ENCODE results near the gene AGPAT4. TPM values are rescaled to one million over a fixed set of nuclear protein-coding genes. Genes with fewer than 3 reads are reported as not detected.

AGPAT4 gene
- total and polyA plus RNA-seq, 2 of the 4 experiments (the other 2 are of a cell fraction) = 3.6 to 3.8 TPM

DNA sequence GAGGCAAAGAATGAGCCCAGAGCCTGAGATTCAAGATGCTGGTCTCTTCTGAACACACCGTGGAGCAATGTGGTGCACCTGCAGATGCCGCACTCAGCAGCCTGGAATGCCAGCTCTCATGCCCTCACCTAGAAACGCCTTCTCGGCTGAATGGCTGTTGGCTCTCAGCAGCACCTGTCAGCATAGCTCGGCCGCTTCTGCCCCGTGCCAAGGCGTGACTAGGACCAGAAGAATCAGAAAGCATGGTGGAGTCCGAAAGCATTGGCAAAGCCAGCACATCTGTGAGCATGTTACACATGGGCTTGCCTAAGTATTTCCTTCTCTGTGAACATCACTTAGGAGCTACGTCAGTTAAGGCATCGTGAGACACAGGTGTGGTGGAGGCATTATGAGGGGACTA is 141.5 kb downstream of the AGPAT4 start:
- Histone ChIP-seq H4K20me1 (ENCODE audit: insufficient read depth, low read length) (no peaks in the 10 kb centered on the region), H3K9me3 (ENCODE audit: control insufficient read depth, insufficient read depth, low read length) (no peaks in the 10 kb centered on the region), H3K4me2 (ENCODE audit: low read depth, low read length) (no peak overlapping the region), H3K9ac (ENCODE audit: low read depth, low read length) (no peak overlapping the region), H4K5ac (ENCODE audit: low read depth, low read length) (no peak overlapping the region), H3K9me1 (ENCODE audit: insufficient read depth, low read length) (peaks cover 2% of the 10 kb centered on the region), H3K18ac (ENCODE audit: low read depth, low read length) (no peak overlapping the region), H3K14ac (replicated peaks; ENCODE audit: low read depth, low read length) (no peak overlapping the region), H3K23ac (ENCODE audit: low read depth, low read length) (no peak overlapping the region), H3K27me3 (ENCODE audit: control insufficient read depth, insufficient read depth, low read length) (no peaks in the 10 kb centered on the region), H3K56ac (ENCODE audit: extremely low read depth, insufficient read depth, low read length) (no peak overlapping the region), H3K79me1 (ENCODE audit: low read depth in 1 of 2, low read length in 2 of 2) (no peaks in the 10 kb centered on the region; a peak in 1 of 4 replicates), H2BK20ac (ENCODE audit: low read depth, low read length) (no peak overlapping the region), H2BK15ac (ENCODE audit: low read depth, low read length) (no peak overlapping the region), H3K4ac (ENCODE audit: low read depth, low read length) (no peak overlapping the region), H3K36me3 (ENCODE audit: control insufficient read depth, insufficient read depth, low read length) (peaks cover 22% of the 10 kb centered on the region), H4K8ac (ENCODE audit: low read depth in 2 of 2, low read length in 2 of 2) (no peak overlapping the region), H2AFZ (replicated peaks; ENCODE audit: low read length, poor library complexity) (no peak overlapping the region), H2AK9ac (replicated peaks; ENCODE audit: low read depth, low read length, poor library complexity) (no peak overlapping the region), H2BK120ac (ENCODE audit: low read depth, low read length) (no peak overlapping the region), H3K27ac (ENCODE audit: insufficient read depth, low read length) (no peak overlapping the region), H3K4me3 (ENCODE audit: insufficient read depth, low read depth, low read length) (no peak overlapping the region), H2AK5ac (ENCODE audit: low read depth, low read length) (no peak overlapping the region), H2BK5ac (ENCODE audit: low read depth, low read length, poor library complexity, severe bottlenecking) (no peak overlapping the region), H4K91ac (ENCODE audit: insufficient read depth, low read depth, low read length) (no peak overlapping the region), H3K4me1 (ENCODE audit: control insufficient read depth, insufficient read depth, low read length) (peaks cover 4% of the 10 kb centered on the region; the same call in 1 of the 2 replicates)
- POLR2A ChIA-PET (ENCODE audit: unreplicated experiment) = no interaction called here
- intact Hi-C loops (cut with micrococcal nuclease) (no loop called here), dilution Hi-C loops (cut with HindIII; ENCODE audit: low sequenced_read_pairs, unreplicated experiment) (no loop called here), in situ Hi-C loops (cut with MboI; ENCODE audit: low sequenced_read_pairs) (no loop called here)
- no peak for TF ChIP-seq BHLHE40 (IDR thresholded peaks at IDR 0.05; ENCODE audit: low read depth, low read length)
- no peak for TF ChIP-seq MAFK (IDR thresholded peaks at IDR 0.05; ENCODE audit: low read depth, low read length)
- TF ChIP-seq CHD1 (IDR thresholded peaks at IDR 0.05; ENCODE audit: low read depth, low read length) = no peak
- CTCF ChIA-PET = no interaction called here
- no TSS peak for BruUV-seq (replicated peaks)
- WGBS, 2 experiments (ENCODE audit: extremely low coverage in 2 of 2, insufficient read length in 1 of 2) = 100% methylated on average over 1 of the region's 11 CpGs; no CpG with 5 or more reads in 1 of the 2 experiments
- no peak for DNase-seq
- no peak for ATAC-seq (ENCODE audit: low read depth)
